Measurements from ENCODE around the gene KCNK17. TPM values are rescaled to one million over a fixed set of nuclear protein-coding genes. Genes with fewer than 3 reads are reported as not detected.

The KCNK17 gene
- total RNA-seq, 1 donor from 2014 or later: not detected

DNA sequence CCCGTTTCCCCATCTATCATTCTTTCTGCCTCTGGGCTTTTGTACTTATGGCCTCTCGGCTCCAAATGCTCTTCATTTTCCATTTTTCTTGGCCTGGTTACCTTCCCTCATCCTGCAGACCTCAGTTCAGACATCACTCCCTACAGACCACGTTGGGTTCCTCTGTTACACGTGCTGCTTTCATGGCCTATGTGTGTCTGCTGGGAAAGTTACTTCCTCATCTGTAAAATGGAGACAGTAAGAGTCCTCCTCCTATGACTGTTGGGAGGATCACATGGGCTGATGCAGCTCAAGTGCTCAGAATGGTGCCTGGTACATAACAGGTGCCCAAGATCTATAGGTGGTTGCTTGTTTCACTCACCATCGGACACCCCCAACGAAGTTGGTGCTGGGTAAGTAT, 13.5 kb downstream of the KCNK17 start:
- TF ChIP-seq, protein P1, sequence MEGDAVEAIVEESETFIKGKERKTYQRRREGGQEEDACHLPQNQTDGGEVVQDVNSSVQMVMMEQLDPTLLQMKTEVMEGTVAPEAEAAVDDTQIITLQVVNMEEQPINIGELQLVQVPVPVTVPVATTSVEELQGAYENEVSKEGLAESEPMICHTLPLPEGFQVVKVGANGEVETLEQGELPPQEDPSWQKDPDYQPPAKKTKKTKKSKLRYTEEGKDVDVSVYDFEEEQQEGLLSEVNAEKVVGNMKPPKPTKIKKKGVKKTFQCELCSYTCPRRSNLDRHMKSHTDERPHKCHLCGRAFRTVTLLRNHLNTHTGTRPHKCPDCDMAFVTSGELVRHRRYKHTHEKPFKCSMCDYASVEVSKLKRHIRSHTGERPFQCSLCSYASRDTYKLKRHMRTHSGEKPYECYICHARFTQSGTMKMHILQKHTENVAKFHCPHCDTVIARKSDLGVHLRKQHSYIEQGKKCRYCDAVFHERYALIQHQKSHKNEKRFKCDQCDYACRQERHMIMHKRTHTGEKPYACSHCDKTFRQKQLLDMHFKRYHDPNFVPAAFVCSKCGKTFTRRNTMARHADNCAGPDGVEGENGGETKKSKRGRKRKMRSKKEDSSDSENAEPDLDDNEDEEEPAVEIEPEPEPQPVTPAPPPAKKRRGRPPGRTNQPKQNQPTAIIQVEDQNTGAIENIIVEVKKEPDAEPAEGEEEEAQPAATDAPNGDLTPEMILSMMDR (IDR thresholded peaks at IDR 0.05; ENCODE audit: insufficient read depth, low read length, severe bottlenecking): no peak
- FAIRE-seq (no peak), DNase-seq (ENCODE audit: low read depth) (no peak)
- H3K36me3 ChIP-seq (ENCODE audit: control insufficient read depth, insufficient read depth, low read length): no peaks in the 10 kb centered on the region
- no peak overlapping the region for H3K4me3 ChIP-seq (ENCODE audit: low read depth, low read length)
- no peaks in the 10 kb centered on the region for H3K27me3 ChIP-seq (ENCODE audit: control insufficient read depth, insufficient read depth, low read length)

DNA sequence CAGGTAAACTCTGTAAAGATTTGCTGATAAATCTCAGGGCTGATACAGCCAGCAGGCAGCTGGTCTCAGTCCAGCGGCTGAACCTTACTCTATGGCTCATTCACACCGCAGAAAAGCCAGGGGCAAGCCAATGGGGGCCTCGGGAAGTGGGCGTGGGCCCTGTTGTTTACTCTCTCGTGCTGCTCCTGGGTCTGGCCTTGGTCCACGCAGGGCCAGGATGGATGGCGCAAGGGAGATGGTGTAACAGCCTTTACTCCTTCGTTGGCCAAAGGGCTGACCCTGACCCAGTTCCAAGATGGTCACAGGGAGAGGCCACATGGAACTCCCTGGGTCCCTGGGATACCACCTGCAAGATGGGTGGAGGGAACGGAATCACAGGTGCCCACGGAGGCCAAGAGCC, 16.2 kb downstream of the KCNK17 start:
- FAIRE-seq (no peak), DNase-seq (ENCODE audit: low read depth) (no peak)
- TF ChIP-seq, protein P1 (IDR thresholded peaks at IDR 0.05; ENCODE audit: insufficient read depth, low read length, severe bottlenecking): no peak
- no peaks in the 10 kb centered on the region for H3K27me3 ChIP-seq (ENCODE audit: control insufficient read depth, insufficient read depth, low read length)
- no peak overlapping the region for H3K4me3 ChIP-seq (ENCODE audit: low read depth, low read length)
- H3K36me3 ChIP-seq (ENCODE audit: control insufficient read depth, insufficient read depth, low read length): no peaks in the 10 kb centered on the region

DNA sequence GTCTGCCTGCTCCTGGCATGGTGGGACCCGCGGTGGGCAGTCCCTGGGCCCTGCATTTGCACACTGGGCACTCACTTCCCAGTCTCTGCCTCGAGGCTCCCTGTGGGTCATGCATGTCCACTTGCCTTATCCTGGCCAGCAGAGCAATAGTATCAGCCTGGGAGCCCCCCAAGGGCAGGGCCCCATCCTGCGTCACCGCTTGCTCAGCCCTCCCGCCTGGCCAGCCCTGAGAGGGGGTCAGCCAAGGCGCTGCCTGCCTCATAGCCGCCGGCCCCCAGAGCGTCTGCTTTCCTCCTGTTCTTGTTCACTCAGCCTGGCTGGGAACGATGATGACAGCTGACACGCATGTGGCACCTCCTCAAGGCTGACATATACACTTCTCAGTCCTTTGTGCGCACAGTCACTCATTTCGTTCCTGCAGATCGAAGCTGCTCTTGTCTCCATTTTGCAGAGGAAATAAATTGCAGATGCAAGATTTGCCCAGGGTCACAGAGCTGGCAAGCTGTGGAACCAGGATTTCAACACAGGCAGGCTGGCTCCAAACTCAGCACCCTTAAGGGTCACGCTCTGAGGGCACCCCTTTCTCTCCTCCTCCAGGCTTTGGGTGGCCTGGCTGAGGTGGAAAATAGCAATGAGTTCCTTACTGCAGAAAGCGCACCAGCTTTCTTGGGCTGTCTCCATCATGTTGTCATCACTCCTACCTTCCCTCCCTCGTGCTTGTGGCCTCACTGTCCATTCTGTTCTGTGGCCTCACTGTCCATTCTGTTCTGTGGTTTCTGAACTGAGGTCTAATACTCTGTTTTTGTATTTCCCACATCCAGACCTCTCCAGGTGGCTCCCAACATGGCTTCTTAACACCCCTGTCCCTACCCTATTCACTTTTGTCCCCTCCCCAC, 17.2 kb downstream of the KCNK17 start:
- DNase-seq (ENCODE audit: low read depth) (no peak), FAIRE-seq (no peak)
- Histone ChIP-seq H3K27me3 (ENCODE audit: control insufficient read depth, insufficient read depth, low read length) (no peaks in the 10 kb centered on the region), H3K4me3 (ENCODE audit: low read depth, low read length) (no peak overlapping the region), H3K36me3 (ENCODE audit: control insufficient read depth, insufficient read depth, low read length) (no peaks in the 10 kb centered on the region)
- TF ChIP-seq, protein P1 (IDR thresholded peaks at IDR 0.05; ENCODE audit: insufficient read depth, low read length, severe bottlenecking): no peak

DNA sequence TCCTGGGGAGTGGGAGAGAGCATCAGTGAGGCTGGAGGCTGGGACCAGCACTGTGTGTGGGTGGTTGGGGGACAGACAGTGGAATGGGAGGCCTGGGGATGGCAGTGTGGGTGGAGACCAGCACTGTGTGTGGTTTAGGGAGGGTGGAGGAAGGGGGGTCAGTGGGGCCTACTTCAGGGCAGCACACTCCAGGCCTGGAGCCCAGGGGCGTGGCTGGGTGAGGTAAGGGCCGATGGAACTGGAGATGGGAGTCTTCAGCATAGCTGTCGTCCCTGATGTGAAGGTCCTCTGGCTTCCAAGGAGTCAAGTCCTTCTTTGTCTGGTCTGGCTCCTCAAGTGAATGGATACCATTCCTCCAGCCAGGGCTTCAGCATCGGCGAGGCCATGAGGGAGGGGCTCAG, 18.6 kb downstream of the KCNK17 start:
- DNase-seq (ENCODE audit: low read depth) (no peak), FAIRE-seq (no peak)
- TF ChIP-seq, protein P1 (IDR thresholded peaks at IDR 0.05; ENCODE audit: insufficient read depth, low read length, severe bottlenecking): no peak
- Histone ChIP-seq H3K27me3 (ENCODE audit: control insufficient read depth, insufficient read depth, low read length) (no peaks in the 10 kb centered on the region), H3K4me3 (ENCODE audit: low read depth, low read length) (no peak overlapping the region), H3K36me3 (ENCODE audit: control insufficient read depth, insufficient read depth, low read length) (no peaks in the 10 kb centered on the region)

DNA sequence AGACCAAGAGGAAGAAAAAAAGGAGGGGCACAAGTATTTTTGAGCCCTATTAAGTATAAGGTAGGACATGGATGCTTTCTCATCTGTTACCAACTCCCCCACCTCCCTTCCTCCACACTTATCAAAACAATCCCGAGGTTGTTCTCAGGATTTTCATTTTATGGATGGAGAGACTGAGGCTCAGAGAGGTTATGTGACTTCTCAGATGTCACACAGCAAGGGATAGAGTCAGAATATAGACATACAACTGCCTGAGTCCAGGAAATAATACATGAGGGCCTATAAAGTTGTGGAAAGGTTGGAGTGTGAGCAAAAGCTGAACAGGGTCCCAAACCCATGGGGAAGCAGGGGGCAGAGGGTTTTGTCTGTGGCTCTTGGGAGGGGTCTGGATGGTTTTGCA, 19.3 kb downstream of the KCNK17 start:
- TF ChIP-seq, protein P1 (IDR thresholded peaks at IDR 0.05; ENCODE audit: insufficient read depth, low read length, severe bottlenecking): no peak
- FAIRE-seq (no peak), DNase-seq (ENCODE audit: low read depth) (no peak)
- Histone ChIP-seq H3K4me3 (ENCODE audit: low read depth, low read length) (no peak overlapping the region), H3K27me3 (ENCODE audit: control insufficient read depth, insufficient read depth, low read length) (no peaks in the 10 kb centered on the region), H3K36me3 (ENCODE audit: control insufficient read depth, insufficient read depth, low read length) (no peaks in the 10 kb centered on the region)

Measured in bronchial epithelial cell (primary cell).